A172 (cell line): ENCODE results near the gene GRAMD4. TPM values are rescaled to one million over a fixed set of nuclear protein-coding genes. Genes with fewer than 3 reads are reported as not detected.

Experiments
- DNase-seq: peaks from one replicate; pipeline ENCODE4 v3.0.0-alpha.2; 2015; ENCODE audit warnings: low spot score
- total RNA-seq: library from RNA; depleted of rRNA; stranded (reverse); fragments of >200 nt; shearing (Covaris generic); gene quantifications from 2 replicates; pipeline ENCODE4 v1.2.3, GENCODE V29; 2014

Gene GRAMD4
- total RNA-seq, 1 experiment from 2014 or later, result 106 TPM

- no peak for DNase-seq
Observed at GRCh38 chr22:46655861-46656608, 35.8 kb downstream of the GRAMD4 start.

- no peak for DNase-seq
Observed at GRCh38 chr22:46656856-46657654, 36.9 kb downstream of the GRAMD4 start.

DNA sequence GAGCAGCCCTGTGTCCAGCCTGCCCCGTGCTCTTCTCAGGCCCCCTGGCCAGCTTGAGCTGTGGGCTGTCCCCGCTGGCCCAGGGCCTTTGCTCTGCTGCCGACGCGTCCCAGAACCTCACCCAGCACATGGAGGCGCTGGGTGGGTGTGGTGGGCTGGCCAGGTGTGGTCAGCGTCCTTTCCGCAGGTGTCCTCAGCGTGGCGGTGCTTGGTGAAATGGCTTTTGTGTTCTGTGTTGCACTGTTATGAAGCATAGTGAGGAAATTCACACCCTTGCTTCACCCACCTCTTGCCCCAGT is 37.4 kb downstream of the GRAMD4 start:
- no peak for DNase-seq

- DNase-seq, result no peak
Observed at GRCh38 chr22:46657996-46658947, 38.1 kb downstream of the GRAMD4 start.

GRCh38 chr22:46659059-46659790 is 39.0 kb downstream of the GRAMD4 start:
- no peak for DNase-seq

DNA sequence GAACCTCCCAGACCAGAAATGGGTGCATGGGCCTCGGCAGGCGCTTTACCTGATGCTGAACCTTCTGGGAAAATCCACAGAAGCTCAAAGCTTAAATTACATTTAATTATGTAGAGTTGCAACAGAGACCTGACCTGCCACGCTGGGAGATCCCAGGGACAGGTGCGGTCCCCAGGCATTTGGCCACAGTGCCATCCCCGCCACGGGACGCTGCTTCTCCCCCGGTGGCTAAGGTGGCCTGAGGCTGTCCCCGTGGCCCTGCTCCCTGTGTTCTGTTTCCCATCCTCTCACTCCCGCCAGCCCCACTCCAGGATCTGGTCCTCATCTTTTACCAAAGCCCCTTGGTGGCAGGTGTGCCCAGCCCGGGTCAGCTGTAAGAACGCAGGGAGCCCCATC is 39.6 kb downstream of the GRAMD4 start:
- no peak for DNase-seq

- DNase-seq, result no peak
Observed at GRCh38 chr22:46660604-46661201, 40.5 kb downstream of the GRAMD4 start.

- DNase-seq, result peak; percentile 66
Observed at GRCh38 chr22:46661221-46661851, 41.1 kb downstream of the GRAMD4 start.

- DNase-seq, result no peak
Observed at GRCh38 chr22:46662226-46662625, 42.0 kb downstream of the GRAMD4 start.

GRCh38 chr22:46663001-46663400 is 42.8 kb downstream of the GRAMD4 start:
- no peak for DNase-seq

DNA sequence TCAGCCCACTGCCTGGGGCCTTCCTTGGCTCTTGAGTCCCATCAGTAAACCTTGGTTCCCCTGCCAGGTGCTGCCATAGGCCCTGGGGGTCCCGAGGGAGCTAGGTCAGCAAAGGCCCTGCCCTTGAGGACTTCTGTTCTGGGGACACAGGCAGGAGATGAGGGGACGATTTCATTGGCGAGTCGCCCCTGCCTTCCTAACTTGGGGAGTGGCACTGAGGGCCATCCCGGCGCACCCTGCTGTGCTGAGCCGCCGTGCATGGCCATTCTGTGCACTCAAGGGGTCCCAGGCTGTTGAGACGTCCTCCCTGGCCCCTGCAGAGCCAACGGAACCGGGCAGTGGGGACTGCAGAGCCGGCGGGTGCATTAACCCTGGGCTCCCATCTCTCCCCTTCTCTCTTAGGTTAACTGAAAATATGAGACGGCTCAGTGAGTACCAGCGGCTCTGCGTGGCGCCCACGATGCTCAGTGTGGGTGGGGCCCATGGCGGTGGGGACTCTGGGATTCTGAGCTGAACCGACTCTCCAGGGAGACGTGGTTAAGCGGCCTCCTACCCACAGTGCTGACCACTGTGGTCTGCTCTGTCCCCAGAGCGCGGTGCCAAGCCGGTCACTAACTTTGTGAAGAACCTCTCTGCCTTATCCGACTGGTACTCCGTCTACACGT is 43.4 kb downstream of the GRAMD4 start:
- no peak for DNase-seq

DNA sequence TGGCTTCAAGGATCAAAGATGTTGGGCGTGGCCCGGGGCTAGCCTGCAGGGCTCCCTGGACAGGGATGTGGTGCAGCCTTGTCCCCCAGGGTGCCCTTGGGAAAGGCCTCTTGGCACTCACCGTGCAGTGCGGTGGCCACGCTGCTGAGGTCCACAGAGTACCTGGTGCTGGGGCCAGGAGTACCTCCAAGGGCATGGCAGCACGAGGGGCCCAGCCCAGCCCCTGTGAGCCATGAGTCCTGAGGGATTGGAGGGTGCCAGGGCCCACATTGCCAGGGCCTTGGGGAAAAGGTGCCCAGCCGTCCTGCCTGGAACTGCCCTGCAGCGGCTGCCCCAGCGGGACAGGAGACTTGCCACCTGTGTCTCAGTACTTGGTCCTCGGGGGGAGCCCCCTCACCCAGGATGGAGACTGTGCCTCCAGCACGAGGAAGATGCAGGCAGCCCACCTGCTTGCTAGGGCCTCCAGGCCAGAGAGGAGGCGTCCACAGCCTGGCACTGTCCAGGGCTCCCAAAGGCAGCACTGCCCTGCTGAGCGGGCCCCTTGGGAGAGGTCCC is 44.2 kb downstream of the GRAMD4 start:
- DNase-seq, result no peak

GRCh38 chr22:46665151-46665695 is 45.0 kb downstream of the GRAMD4 start:
- no peak for DNase-seq

DNA sequence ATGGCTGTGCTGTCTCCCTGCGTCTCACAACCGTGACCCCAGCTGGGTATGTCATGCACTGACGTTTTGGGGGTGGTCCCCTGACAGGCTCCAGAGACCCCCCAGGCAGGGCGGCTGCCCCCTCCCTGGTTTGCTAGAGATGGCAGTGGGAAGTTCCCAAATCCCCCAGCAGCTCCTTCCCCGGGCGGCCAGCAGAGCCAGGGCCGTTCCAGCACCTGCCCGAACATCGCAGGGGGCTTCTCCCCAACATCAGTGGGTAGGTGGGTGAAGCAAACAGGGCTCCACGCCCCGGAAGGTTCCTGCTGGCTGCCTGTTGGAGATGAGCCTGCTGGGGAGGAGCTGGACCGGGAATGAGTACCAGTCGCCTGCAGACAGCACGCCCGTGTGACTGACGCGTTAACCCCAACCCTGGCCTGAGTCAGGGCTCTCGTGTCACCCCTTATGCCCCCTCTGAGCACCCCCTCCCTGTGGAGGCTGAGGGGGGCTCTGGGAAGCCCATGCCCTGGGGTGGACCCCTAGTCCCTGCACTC is 45.6 kb downstream of the GRAMD4 start:
- no peak for DNase-seq

DNA sequence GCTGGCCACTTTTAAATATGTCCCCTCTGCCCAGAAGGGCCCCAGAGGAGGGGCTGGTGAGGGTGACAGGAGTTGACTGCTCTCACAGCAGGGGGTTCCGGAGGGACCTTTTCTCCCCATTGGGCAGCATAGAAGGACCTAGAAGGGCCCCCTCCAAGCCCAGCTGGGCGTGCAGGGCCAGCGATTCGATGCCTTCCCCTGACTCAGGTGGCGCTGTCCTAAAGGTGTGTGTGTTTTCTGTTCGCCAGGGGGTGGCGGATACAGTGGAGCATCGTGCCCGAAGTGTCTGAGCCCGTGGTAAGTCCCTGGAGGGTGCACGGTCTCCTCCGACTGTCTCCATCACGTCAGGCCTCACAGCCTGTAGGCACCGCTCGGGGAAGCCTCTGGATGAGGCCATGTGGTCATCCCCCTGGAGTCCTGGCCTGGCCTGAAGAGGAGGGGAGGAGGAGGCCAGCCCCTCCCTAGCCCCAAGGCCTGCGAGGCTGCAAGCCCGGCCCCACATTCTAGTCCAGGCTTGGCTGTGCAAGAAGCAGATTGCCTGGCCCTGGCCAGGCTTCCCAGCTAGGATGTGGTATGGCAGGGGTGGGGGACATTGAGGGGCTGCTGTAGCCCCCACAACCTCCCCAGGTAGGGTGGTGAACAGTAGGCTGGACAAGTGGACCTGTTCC is 46.5 kb downstream of the GRAMD4 start:
- no peak for DNase-seq

DNA sequence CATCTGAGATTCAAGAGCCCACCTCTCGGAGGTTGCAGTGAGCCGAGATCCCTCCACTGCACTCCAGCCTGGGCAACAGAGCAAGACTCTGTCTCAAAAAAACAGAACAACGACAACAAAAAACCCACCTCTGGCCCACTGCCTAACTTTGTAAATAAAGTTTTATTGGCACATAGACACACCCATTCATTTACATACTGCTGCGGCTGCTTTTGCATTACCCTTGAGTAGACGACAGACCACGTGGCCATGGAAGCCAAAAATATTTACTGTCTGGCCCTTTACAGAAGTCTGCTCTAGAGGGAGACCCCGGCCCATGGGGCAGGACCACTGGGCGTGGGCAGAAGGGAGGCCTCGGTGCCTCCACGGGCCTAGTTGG is 47.0 kb downstream of the GRAMD4 start:
- no peak for DNase-seq

GRCh38 chr22:46668116-46668515 is 47.9 kb downstream of the GRAMD4 start:
- no peak for DNase-seq

DNA sequence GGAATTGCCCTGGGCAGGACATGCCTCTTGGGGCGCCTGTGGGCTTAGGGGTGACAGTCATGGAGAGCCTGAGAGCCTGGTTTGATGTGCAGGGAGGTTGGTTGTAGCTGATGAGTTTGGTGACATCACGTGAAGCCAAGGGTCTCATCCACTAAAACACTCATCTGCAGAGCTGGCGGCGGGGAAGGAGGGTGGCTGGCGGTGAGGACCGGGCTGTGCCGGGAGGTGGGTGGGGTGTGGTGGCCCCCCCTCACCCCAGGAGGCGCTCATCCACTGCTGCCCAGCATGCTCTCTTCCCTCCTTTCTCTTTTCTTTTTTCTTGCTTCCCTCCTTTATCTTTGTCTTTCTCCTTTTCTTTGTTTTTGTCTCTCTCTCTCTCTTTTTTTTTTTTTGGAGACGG is 49.0 kb downstream of the GRAMD4 start:
- DNase-seq, result no peak
